GM12873 (cell line): ENCODE data around the gene STON1.

ENCODE experiments used
- CTCF ChIP-seq: IDR thresholded peaks from 2 replicates; pipeline ENCODE4 v1.5.1; 2012; ENCODE audit warnings: low read depth, mild to moderate bottlenecking, moderate library complexity, low read length, control low read depth; ENCODE audit not compliant: insufficient read depth; ENCODE audit errors: missing control alignments

STON1 gene

GRCh38 chr2:48605482-48606175 lies 75.7 kb downstream of the STON1 start:
- TF ChIP-seq CTCF: no peak

- TF ChIP-seq CTCF: no peak
Observed at GRCh38 chr2:48607307-48608014, 77.5 kb downstream of the STON1 start.

- no peak for TF ChIP-seq CTCF
Observed at GRCh38 chr2:48613211-48613610, 83.3 kb downstream of the STON1 start.

GRCh38 chr2:48617618-48618017 lies 87.7 kb downstream of the STON1 start, which contains the start of gene GTF2A1L:
Gene GTF2A1L (plus strand): TSS chr2:48617856. CDS start chr2:48617875, 19 bp downstream.
- no peak for TF ChIP-seq CTCF

GRCh38 chr2:48619526-48619925 lies 89.6 kb downstream of the STON1 start:
- no peak for TF ChIP-seq CTCF

- TF ChIP-seq CTCF: no peak
Observed at GRCh38 chr2:48620604-48621003, 90.7 kb downstream of the STON1 start.

GRCh38 chr2:48624696-48625095 lies 94.7 kb downstream of the STON1 start:
- TF ChIP-seq CTCF: no peak
